Measurements from ENCODE around the gene ZNF430.

ZNF430 gene

DNA sequence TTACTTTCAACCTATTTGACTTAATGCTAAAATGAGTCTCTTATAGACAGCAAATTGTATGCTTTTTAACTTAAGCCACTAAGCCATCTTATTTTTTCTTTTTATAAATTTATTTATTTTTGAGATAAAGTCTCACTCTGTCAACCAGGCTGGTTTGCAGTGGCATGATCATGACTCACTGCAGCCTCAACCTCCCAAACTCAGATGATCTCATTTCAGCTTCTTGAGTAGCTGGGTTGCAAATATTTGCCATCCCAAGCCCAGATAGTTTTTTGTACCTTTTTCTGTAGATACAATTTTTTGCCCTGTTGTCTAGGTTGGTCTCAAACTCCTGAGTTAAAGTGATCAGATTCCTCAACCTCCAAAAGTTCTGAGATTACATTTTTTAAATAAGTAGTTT, 88.7 kb downstream of the ZNF430 start:
- ChIA-PET POLR2A (no interaction called here), CTCF (no interaction called here)
- no peak overlapping the region for H3K4me3 ChIP-seq (ENCODE audit: low read depth, low read length)
- no peak for DNase-seq (ENCODE audit: low read depth, low spot score)
- TF ChIP-seq, protein P1, sequence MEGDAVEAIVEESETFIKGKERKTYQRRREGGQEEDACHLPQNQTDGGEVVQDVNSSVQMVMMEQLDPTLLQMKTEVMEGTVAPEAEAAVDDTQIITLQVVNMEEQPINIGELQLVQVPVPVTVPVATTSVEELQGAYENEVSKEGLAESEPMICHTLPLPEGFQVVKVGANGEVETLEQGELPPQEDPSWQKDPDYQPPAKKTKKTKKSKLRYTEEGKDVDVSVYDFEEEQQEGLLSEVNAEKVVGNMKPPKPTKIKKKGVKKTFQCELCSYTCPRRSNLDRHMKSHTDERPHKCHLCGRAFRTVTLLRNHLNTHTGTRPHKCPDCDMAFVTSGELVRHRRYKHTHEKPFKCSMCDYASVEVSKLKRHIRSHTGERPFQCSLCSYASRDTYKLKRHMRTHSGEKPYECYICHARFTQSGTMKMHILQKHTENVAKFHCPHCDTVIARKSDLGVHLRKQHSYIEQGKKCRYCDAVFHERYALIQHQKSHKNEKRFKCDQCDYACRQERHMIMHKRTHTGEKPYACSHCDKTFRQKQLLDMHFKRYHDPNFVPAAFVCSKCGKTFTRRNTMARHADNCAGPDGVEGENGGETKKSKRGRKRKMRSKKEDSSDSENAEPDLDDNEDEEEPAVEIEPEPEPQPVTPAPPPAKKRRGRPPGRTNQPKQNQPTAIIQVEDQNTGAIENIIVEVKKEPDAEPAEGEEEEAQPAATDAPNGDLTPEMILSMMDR (IDR thresholded peaks at IDR 0.05; ENCODE audit: insufficient read depth, low read length, missing control alignments), result no peak
